Measurements from ENCODE around the gene DDR2. TPM values are rescaled to one million over a fixed set of nuclear protein-coding genes. Genes with fewer than 3 reads are reported as not detected.

DDR2 gene
- total RNA-seq, 1 donor from 2014 or later = 1.1 TPM

DNA sequence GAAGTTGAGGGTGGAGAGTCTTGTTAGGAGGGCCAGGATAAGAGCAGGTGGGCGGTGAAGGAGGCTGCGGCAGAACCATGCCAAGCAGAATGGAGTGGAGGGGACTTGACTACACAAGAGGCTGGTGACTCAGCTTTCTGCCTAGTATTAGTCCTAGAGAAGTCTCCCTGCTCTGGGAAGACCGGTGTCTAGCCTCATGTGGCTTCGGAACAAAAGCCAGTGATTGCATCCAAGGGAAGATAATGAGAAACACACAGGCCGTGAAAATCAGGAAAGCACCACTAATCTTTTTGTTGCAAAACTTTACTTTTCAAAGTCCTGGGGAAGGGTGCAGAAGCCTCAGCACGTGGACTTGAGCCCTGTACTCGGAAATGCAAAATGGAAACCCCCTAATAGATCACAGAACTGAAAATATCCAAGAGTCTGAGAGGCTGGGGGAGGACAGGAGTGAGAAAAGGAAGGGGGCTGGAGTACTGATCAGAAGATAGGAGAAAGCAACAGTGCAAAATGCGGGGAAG, 31.4 kb downstream of the DDR2 start:
- H3K4me3 Mint-ChIP-seq (ENCODE audit: low read depth) = no peak overlapping the region
- intact Hi-C loops (cut with micrococcal nuclease) = no loop called here
- H3K27me3 Mint-ChIP-seq (ENCODE audit: low read depth) = peaks cover 30% of the 10 kb centered on the region
- H3K36me3 Mint-ChIP-seq (ENCODE audit: low read depth) = no peaks in the 10 kb centered on the region
- H3K27ac Mint-ChIP-seq = no peak overlapping the region
- H3K9me3 Mint-ChIP-seq = no peaks in the 10 kb centered on the region
- H3K4me1 Mint-ChIP-seq (ENCODE audit: low read depth) = no peaks in the 10 kb centered on the region
- DNase-seq (ENCODE audit: low spot score) = no peak

DNA sequence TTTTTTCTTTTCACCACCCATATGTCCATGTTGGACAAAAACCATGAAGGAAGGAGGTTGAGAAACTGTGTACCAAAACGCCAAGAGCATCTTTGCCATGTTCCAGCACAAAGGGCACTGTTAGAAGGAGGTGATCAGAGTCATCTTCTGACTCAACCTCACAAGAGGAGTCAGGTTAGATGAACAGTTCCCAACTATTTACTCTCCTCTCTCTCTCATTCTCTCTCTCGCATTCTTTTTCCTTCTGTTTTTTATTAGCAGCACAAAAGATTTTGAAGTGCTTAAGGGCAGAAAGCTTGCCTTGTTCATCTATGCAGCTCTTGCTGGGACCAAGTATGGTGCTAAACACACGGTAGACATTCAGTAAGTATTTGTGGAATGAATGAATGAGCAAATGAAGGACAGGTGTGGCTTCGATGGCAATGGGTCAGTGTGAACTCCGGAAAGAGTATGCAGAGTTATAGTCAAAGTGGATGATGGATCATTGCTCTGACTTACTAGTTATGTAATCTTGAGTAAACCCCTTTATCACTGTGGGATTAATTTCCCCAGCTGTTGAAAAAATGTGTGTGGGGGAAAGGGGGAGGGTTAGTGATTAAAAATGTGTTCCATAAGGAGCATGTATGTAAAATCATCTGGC, 33.9 kb downstream of the DDR2 start:
- no peak overlapping the region for H3K4me3 Mint-ChIP-seq (ENCODE audit: low read depth)
- H3K4me1 Mint-ChIP-seq (ENCODE audit: low read depth) = no peaks in the 10 kb centered on the region
- no peak for DNase-seq (ENCODE audit: low spot score)
- H3K27me3 Mint-ChIP-seq (ENCODE audit: low read depth) = peaks cover 25% of the 10 kb centered on the region
- no peaks in the 10 kb centered on the region for H3K36me3 Mint-ChIP-seq (ENCODE audit: low read depth)
- no peak overlapping the region for H3K27ac Mint-ChIP-seq
- intact Hi-C loops (cut with micrococcal nuclease) = no loop called here
- H3K9me3 Mint-ChIP-seq = no peaks in the 10 kb centered on the region

DNA sequence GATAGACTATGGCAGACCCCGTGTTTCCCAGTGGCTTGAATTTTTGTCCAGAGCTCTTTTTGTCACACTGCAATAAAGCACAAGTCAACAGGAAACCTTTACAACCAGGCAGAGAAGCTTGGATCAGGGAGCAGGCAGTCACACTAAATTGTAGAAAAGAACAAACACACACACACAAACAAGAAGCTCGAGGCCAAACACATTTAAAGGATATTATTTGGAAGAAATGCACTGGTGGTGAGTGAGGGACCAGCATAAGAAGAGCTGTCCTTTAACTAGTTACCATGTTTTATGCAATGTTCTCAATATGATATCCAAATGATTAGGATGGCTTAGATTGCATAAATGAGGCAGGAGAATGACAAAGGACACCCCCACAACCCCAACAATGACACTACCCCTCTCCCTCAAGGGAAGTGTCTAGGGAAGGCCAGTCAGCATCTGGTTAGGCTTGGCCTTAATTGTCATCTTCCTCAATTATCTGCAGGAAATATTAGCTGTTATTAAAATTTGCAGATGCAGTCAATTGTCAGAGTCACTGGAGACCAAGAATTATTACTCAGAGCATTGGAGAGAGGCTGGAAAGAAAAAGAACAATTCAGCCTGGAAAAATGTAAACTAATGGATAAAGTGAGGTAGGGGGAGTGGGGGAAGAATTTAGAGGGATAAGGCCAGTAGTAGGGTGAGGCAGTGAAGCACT, 35.3 kb downstream of the DDR2 start:
- no peak overlapping the region for H3K27ac Mint-ChIP-seq

DNA sequence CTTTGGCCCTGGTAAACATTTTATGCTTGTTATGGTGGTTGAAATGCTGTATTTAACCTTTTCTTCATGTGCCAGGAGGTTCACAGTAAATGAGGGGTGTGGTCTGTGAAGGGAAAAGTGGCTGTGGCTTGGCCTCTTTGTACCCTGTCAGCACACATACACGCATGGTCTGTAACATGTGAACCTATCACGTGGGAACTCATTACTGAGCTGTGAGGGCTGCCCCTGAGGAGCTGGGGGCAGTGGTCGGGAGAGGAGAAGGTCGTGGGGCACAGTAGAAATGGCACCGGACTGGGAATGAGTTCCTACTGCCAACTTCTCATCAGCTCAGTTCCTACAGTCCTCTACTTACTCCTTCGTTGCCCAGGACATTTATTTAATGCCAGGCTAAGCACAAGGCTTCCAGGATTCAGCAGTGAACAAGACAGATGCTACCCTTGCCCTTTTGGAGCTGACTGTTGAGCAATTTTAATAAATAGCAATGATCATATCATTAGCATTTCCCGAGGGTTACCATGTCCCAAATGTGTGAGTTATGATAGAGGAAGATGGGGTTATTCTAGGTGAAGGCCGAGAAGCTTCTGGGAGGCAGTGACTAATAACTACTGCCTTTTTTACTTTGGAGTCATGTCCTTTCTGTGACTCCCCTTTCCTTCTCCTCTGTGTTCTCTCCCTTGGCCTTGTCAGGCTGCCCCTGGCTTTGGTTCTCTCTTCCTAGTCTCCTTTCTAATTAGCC, 38.8 kb downstream of the DDR2 start:
- Mint-ChIP-seq H3K27ac (no peak overlapping the region), H3K36me3 (ENCODE audit: low read depth) (no peaks in the 10 kb centered on the region), H3K4me1 (ENCODE audit: low read depth) (no peaks in the 10 kb centered on the region), H3K9me3 (no peaks in the 10 kb centered on the region), H3K27me3 (ENCODE audit: low read depth) (peaks cover 17% of the 10 kb centered on the region), H3K4me3 (ENCODE audit: low read depth) (no peak overlapping the region)
- DNase-seq (ENCODE audit: low spot score) = no peak
- intact Hi-C loops (cut with micrococcal nuclease) = no loop called here

More for the DNA sequence above, 35.3 kb downstream of the DDR2 start:
- no peak for DNase-seq (ENCODE audit: low spot score)
- no peaks in the 10 kb centered on the region for H3K4me1 Mint-ChIP-seq (ENCODE audit: low read depth)
- no peaks in the 10 kb centered on the region for H3K36me3 Mint-ChIP-seq (ENCODE audit: low read depth)
- no peaks in the 10 kb centered on the region for H3K9me3 Mint-ChIP-seq
- no peak overlapping the region for H3K4me3 Mint-ChIP-seq (ENCODE audit: low read depth)
- intact Hi-C loops (cut with micrococcal nuclease) = no loop called here
- H3K27me3 Mint-ChIP-seq (ENCODE audit: low read depth) = peaks cover 28% of the 10 kb centered on the region

DNA sequence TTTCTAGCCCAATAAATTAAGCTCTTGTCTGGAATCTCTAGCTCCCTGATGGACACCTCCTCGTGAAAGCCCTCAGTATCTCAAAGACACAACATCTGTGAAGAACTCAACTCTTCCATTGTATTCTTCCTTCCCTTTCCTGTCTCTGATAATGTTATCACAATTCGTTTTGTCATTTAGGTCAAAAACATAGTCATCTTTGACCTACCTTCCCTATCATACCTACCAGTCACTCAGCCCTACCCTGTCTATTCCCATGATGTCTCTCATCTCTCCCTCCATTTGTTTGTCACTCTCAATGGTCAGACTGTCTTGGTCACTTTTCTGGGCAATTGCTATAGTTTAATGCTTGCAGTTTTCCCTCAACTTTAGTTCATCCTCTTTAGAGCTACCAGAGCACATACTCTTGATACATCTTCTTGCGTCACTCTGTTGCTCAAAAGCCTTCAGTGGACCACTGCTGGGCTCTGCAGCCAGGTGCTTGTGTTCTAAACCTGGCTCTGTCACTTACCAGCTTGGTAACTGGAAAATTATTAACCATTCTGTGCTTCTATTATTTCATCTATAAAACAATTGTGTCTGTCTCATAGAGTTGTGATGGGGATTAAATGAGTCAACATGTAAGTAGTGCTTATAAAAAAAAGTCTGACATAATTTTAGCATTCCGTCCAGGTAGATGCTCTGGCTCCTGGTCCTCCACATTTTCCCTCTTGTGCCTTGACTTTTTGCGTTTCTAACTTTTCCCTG, 39.6 kb downstream of the DDR2 start:
- Mint-ChIP-seq H3K9me3 (no peaks in the 10 kb centered on the region), H3K4me3 (ENCODE audit: low read depth) (no peak overlapping the region), H3K27ac (no peak overlapping the region), H3K36me3 (ENCODE audit: low read depth) (no peaks in the 10 kb centered on the region), H3K4me1 (ENCODE audit: low read depth) (no peaks in the 10 kb centered on the region), H3K27me3 (ENCODE audit: low read depth) (peaks cover 14% of the 10 kb centered on the region)
- intact Hi-C loops (cut with micrococcal nuclease) = no loop called here
- DNase-seq (ENCODE audit: low spot score) = no peak

DNA sequence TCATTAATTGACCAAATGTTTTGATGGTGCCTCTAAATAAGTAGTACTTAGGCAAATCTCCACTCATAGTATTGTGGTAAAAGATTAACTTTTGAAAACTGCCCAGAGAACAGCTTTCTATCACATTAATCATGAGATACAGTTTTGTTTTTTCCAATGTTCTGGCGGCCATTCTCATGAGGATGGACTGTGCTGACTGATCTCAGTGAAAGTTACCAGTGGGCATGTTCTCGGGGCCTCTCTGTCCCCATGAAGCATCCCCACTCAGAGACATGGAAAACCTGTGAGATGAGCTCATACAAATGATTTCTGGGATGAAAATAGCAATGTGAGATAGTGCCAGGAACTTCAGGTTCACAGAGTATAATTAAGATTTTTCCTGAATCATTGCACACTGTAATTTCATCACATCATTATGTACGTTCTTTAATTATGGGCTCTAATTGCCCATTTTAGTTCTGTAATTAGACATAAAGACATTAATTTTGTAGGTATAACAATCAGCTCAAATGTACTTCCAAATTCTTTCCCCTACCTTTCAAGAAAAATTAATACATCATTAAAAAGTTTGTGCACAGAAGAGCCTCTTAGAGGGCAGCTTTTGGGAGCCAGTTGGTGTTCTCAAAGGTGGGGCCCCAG, 40.5 kb downstream of the DDR2 start:
- Mint-ChIP-seq H3K36me3 (ENCODE audit: low read depth) (no peaks in the 10 kb centered on the region), H3K27ac (no peak overlapping the region), H3K9me3 (no peaks in the 10 kb centered on the region)

DNA sequence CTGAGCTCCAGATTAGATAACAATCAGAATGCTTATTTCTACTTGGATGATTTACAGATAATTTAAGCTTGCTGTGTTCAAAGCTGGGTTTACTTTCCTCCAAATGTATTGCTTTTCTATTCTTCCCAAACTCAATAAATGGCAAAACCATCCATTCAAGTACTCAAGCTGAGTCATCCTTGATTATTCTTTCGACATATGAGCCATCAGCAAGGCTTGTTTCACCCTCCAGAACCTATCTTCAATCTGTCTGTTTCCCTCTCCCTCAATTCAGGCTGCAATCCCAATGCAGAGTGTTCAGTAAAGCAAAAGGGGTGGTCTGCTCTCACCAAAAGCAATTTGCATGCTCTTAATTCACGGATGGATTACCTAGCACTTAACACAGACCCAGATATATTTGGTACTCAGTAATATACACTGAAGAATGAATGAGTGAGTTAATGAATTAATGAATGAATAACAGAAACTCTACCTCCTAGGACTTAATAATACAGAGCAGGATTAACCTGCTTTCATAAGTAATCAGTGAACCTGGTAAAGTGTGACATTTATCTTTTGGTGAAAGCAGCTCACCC, 41.9 kb downstream of the DDR2 start:
- no peaks in the 10 kb centered on the region for H3K9me3 Mint-ChIP-seq
- no peak overlapping the region for H3K4me3 Mint-ChIP-seq (ENCODE audit: low read depth)
- intact Hi-C loops (cut with micrococcal nuclease) = no loop called here
- H3K27me3 Mint-ChIP-seq (ENCODE audit: low read depth) = peaks cover 4% of the 10 kb centered on the region
- no peaks in the 10 kb centered on the region for H3K36me3 Mint-ChIP-seq (ENCODE audit: low read depth)
- DNase-seq (ENCODE audit: low spot score) = no peak
- H3K27ac Mint-ChIP-seq = no peak overlapping the region
- H3K4me1 Mint-ChIP-seq (ENCODE audit: low read depth) = no peaks in the 10 kb centered on the region

More for the DNA sequence above, 40.5 kb downstream of the DDR2 start:
- Mint-ChIP-seq H3K27me3 (ENCODE audit: low read depth) (peaks cover 5% of the 10 kb centered on the region), H3K4me1 (ENCODE audit: low read depth) (no peaks in the 10 kb centered on the region), H3K4me3 (ENCODE audit: low read depth) (no peak overlapping the region)
- intact Hi-C loops (cut with micrococcal nuclease) = no loop called here
- DNase-seq (ENCODE audit: low spot score) = no peak

DNA sequence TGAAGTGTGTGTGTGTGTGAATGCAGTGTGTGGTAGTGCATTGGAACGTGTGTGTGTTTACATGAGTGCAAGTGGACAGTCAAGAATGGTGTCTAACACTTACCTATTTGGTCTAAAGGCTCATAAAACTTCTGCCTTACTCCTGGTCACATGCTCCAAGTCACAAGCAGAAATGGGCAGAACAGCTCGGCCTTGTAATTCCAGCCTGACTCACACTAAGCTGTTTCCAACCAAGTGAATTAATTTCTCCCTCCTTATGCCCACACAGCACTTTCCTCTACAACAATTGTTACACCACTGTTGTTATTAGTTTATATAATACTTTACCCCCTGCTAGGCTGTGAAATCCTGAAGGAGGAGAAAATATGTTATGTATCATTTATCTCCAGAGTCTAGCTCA, 43.8 kb downstream of the DDR2 start:
- Mint-ChIP-seq H3K9me3 (no peaks in the 10 kb centered on the region), H3K4me1 (ENCODE audit: low read depth) (no peaks in the 10 kb centered on the region), H3K36me3 (ENCODE audit: low read depth) (no peaks in the 10 kb centered on the region), H3K27ac (no peak overlapping the region), H3K4me3 (ENCODE audit: low read depth) (no peak overlapping the region), H3K27me3 (ENCODE audit: low read depth) (peaks cover 4% of the 10 kb centered on the region)
- no peak for DNase-seq (ENCODE audit: low spot score)
- intact Hi-C loops (cut with micrococcal nuclease) = no loop called here

DNA sequence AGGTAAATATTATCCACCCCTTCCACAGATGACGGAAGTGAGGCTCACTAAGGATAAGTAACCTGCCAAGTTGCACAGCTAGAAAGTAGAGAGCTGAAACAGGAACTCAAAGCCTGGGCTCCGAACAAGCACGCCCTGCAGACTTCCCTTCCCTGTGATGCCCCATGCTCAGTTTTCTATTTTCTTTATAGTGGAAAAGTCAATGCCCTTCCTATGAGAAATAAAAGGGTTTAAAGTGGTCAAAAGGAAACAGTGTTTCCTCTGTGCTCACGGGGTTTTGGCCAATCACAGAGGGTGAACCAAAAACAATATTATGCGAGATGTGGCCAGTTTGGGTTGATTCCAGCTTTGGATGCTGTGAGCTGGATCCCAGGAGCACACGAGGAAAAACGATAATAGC, 44.5 kb downstream of the DDR2 start:
- no peak overlapping the region for H3K27ac Mint-ChIP-seq
- DNase-seq (ENCODE audit: low spot score) = no peak
- H3K27me3 Mint-ChIP-seq (ENCODE audit: low read depth) = peaks cover 1% of the 10 kb centered on the region
- H3K4me3 Mint-ChIP-seq (ENCODE audit: low read depth) = no peak overlapping the region
- H3K36me3 Mint-ChIP-seq (ENCODE audit: low read depth) = no peaks in the 10 kb centered on the region
- H3K4me1 Mint-ChIP-seq (ENCODE audit: low read depth) = no peaks in the 10 kb centered on the region
- intact Hi-C loops (cut with micrococcal nuclease) = no loop called here
- no peaks in the 10 kb centered on the region for H3K9me3 Mint-ChIP-seq

DNA sequence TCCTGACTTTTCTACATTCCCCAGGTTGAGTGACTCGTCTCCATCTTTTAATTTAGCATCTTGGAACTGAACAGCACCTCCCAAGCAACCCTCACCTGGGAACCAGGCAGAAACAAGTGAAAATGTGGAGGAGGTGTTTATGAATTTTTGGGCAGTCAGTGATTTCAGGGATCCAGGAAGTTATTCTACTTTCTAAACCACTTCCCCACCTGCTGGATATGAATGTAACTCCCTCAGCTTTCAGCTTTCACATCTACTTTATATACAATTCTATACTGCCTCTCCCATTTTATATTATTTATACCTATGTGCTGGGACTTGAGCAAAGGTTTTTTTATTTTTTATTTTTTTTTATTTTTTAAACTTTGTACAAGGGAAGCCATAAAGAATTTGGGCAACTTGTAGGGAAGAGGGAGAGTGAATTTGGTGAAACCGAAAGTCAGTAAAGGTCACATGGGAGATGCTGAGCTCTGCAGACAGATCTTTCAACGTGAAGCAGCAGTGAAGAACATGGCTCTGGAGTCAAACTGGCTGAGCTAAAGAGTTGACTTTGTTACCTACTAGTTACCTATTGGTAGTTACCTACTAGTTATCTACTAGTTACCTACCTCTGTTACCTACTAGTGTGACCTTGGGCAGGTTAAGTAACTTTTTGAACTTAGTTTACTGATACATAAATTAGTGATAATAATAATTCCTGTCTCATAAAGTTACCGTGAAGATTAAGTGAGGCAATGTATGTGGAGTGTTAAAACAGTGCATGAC, 45.5 kb downstream of the DDR2 start:
- no peak overlapping the region for H3K27ac Mint-ChIP-seq
- H3K36me3 Mint-ChIP-seq (ENCODE audit: low read depth) = no peaks in the 10 kb centered on the region
- DNase-seq (ENCODE audit: low spot score) = no peak
- intact Hi-C loops (cut with micrococcal nuclease) = no loop called here
- no peaks in the 10 kb centered on the region for H3K9me3 Mint-ChIP-seq
- no peaks in the 10 kb centered on the region for H3K27me3 Mint-ChIP-seq (ENCODE audit: low read depth)
- H3K4me3 Mint-ChIP-seq (ENCODE audit: low read depth) = no peak overlapping the region
- no peaks in the 10 kb centered on the region for H3K4me1 Mint-ChIP-seq (ENCODE audit: low read depth)

DNA sequence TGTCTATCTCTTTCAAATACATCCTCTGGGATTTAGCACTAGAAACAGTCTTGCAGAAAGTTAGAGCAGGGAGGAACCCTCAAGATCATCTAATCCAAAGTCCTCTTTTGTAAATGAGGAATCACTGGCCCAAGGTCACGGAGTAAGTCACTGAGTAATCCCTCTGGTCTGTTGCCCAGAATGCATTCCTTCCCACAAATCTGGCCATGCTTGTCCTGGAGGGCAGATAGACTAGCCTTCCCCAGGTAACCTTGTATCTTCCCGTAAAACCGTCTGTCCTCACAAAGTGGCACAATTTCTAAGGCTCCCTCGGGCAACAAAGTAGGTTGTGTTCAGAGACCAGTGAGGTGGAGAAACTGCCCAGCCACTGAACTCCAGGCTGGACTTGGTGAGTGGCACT, 46.2 kb downstream of the DDR2 start:
- intact Hi-C loops (cut with micrococcal nuclease) = no loop called here
- Mint-ChIP-seq H3K27ac (no peak overlapping the region), H3K4me1 (ENCODE audit: low read depth) (no peaks in the 10 kb centered on the region), H3K27me3 (ENCODE audit: low read depth) (no peaks in the 10 kb centered on the region), H3K36me3 (ENCODE audit: low read depth) (no peaks in the 10 kb centered on the region), H3K4me3 (ENCODE audit: low read depth) (no peak overlapping the region), H3K9me3 (no peaks in the 10 kb centered on the region)
- DNase-seq (ENCODE audit: low spot score) = no peak
